Sigmoid colon (tissue), 7 donors: Measurements from ENCODE around the gene CD36. TPM values are rescaled to one million over a fixed set of nuclear protein-coding genes. Genes with fewer than 3 reads are reported as not detected.

Experiments used
- DNase-seq: peaks from one replicate; pipeline ENCODE4 v3.0.0-alpha.2; 2019
- H3K27ac ChIP-seq, 4 donors: fragments of 200-600 bp; sonication (generic); one replicate each; pipeline ENCODE4 v1.5.1; 2016 to 2019; ENCODE audit warnings: mild to moderate bottlenecking in 1 of 4
- H3K27me3 ChIP-seq, 3 donors: fragments of 200-600 bp; sonication (generic); one replicate each; pipeline ENCODE4 v1.5.1; 2019; ENCODE audit warnings: mild to moderate bottlenecking in 1 of 3
- H3K36me3 ChIP-seq, 4 donors: fragments of 200-600 bp; sonication (generic); one replicate each; pipeline ENCODE4 v1.5.1; 2016 to 2019
- H3K4me1 ChIP-seq, 4 donors: fragments of 200-600 bp; sonication (generic); one replicate each; pipeline ENCODE4 v1.5.1; 2017 to 2019
- H3K4me3 ChIP-seq, 4 donors: fragments of 200-600 bp; sonication (generic); one replicate each; pipeline ENCODE4 v1.5.1; 2017 to 2019; ENCODE audit warnings: mild to moderate bottlenecking in 2 of 4, moderate library complexity in 1 of 4
- H3K9me3 ChIP-seq, 4 donors: fragments of 200-600 bp in 3 of 4; sonication (generic) in 3 of 4; one replicate each; pipeline versions ENCODE4 v1.5.1 to v1.6.1; 2013 to 2019
- EP300 ChIP-seq, 4 donors: sonication (generic); formaldehyde crosslinking; IDR thresholded peaks; one replicate each; pipeline ENCODE4 v1.6.1; 2017; ENCODE audit warnings: antibody characterized with exemption in 4 of 4
- POLR2A ChIP-seq, 2 donors: fragments of 450-650 bp; IDR thresholded peaks; one replicate each; pipeline ENCODE4 v1.6.1; 2016; ENCODE audit warnings: antibody characterized with exemption in 2 of 2, mild to moderate bottlenecking in 2 of 2, moderate library complexity in 2 of 2
- POLR2AphosphoS5 ChIP-seq, 4 donors: sonication (generic); formaldehyde crosslinking; IDR thresholded peaks; one replicate each; pipeline ENCODE4 v1.6.1; 2017; ENCODE audit warnings: antibody characterized with exemption in 4 of 4
- WGBS, 2 donors: extraction: QIAGEN DNeasy Blood & Tissue Kit; methylation state at CpG; one replicate each; pipeline ENCODE4 v1.1.7; 2013; 5-methylcytosine and 5-hydroxymethylcytosine counted together
- intact Hi-C: fragments of 100-400 bp; cut with DNase I; formaldehyde crosslinking; loops from one replicate; pipeline ENCODE4 v1.15.1; 2023
- polyA plus RNA-seq, 3 donors: library from polyadenylated mRNA; stranded (reverse); fragments of 200-250 nt; gene quantifications; one replicate each; pipeline ENCODE4 v1.2.3, GENCODE V29; 2013
- total RNA-seq, 4 donors: library from RNA; depleted of rRNA; stranded (reverse); fragments of >200 nt; gene quantifications; one replicate each; pipeline ENCODE4 v1.1.0, GENCODE V29; 2016
- TF ChIP-seq, protein P1 (sequence below), 4 experiments: fragments of 450-650 bp in 3 of 4; fragments of 200-600 bp in 1 of 4; IDR thresholded peaks; one replicate each; pipeline ENCODE4 v1.5.1; 2016 to 2019; ENCODE audit warnings: antibody characterized with exemption in 4 of 4, mild to moderate bottlenecking in 3 of 4, moderate library complexity in 2 of 4
- donor health status: healthy with polysubstance abuse.
- donor health status: Bipolar disorder and iron deficiency.
- donor health status: healthy.

CD36 gene
- total and polyA plus RNA-seq, 7 donors: 21.6 to 126 (median 58.9) TPM

DNA sequence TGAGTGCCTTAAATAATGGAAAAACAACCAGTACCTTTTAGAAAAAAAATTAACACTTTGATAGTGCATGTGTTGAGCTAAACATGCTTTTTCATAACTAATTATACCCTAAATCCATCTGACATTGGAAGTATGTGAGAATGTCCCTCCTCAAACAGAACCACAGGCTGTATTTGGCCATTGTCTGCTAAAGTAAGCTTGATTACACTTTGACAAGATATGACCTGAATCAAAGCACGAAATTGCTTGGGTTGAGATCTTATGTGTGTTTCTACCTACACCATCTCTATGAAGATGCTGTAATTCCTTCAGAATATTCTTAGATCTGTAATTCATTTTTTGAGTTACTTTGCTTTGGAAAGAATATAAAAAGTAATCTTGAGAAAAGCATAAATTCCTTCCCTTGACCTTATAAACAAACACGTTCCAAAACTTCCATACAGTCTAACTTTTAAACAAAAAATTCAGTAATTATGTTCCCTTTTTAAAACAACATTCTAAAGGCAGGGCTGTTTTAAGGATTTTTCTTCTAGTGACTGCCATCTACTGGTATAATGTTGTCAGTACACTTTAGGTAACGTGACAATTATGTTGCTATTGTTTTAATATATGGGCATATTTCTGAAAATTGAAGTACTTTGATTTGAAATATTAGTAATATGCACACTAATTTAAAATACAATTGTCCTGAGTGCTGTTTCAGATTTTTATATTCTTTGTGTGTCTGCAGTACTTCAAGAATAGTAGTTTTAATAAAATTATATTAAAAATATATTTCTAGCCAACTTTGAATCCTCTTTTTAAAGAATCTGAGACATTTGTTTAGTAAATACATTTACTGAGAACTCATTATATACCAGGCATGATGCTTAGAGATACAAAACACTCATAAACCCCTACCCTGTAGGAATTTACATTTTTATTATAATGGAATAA is 20.9 kb downstream of the CD36 start:
- TF ChIP-seq, protein P1, sequence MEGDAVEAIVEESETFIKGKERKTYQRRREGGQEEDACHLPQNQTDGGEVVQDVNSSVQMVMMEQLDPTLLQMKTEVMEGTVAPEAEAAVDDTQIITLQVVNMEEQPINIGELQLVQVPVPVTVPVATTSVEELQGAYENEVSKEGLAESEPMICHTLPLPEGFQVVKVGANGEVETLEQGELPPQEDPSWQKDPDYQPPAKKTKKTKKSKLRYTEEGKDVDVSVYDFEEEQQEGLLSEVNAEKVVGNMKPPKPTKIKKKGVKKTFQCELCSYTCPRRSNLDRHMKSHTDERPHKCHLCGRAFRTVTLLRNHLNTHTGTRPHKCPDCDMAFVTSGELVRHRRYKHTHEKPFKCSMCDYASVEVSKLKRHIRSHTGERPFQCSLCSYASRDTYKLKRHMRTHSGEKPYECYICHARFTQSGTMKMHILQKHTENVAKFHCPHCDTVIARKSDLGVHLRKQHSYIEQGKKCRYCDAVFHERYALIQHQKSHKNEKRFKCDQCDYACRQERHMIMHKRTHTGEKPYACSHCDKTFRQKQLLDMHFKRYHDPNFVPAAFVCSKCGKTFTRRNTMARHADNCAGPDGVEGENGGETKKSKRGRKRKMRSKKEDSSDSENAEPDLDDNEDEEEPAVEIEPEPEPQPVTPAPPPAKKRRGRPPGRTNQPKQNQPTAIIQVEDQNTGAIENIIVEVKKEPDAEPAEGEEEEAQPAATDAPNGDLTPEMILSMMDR (IDR thresholded peaks at IDR 0.05): peak; percentile 42 to 79 (median 58)
- TF ChIP-seq POLR2AphosphoS5 (IDR thresholded peaks at IDR 0.05): no peak
- Histone ChIP-seq H3K27me3 (no peaks in the 10 kb centered on the region), H3K4me3 (no peak overlapping the region), H3K36me3 (no peaks in the 10 kb centered on the region), H3K9me3 (no peaks in the 10 kb centered on the region), H3K27ac (no peak overlapping the region), H3K4me1 (peaks cover 0 to 8% (median 4%) of the 10 kb centered on the region in 4 donors)
- no peak for DNase-seq
- intact Hi-C loops: loop anchor here (2.0 kb wide), 1 partner anchor 231 kb away; no protein-coding TSS in a partner anchor
- WGBS, 2 donors: 4 to 15% methylated on average over 3 of the region's 3 CpGs

- H3K27me3 ChIP-seq: no peaks in the 10 kb centered on the region
- intact Hi-C loops: no loop called here
These were observed 22.5 kb downstream of the CD36 start for GRCh38 chr7:80660939-80661338.

GRCh38 chr7:80661729-80662128 is 23.3 kb downstream of the CD36 start:
- Histone ChIP-seq H3K4me3 (no peak overlapping the region), H3K27ac (no peak overlapping the region)
- intact Hi-C loops: no loop called here

More at GRCh38 chr7:80660939-80661338, 22.5 kb downstream of the CD36 start:
- 81 to 84% methylated on average over 4 of the region's 4 CpGs for WGBS, 2 donors
- Histone ChIP-seq H3K4me1 (peaks cover 0 to 8% (median 4%) of the 10 kb centered on the region in 4 donors), H3K9me3 (no peaks in the 10 kb centered on the region), H3K4me3 (no peak overlapping the region), H3K27ac (no peak overlapping the region), H3K36me3 (no peaks in the 10 kb centered on the region)
- TF ChIP-seq EP300 (IDR thresholded peaks at IDR 0.05): no peak
- no peak for TF ChIP-seq POLR2A (IDR thresholded peaks at IDR 0.05)
- TF ChIP-seq, protein P1 (IDR thresholded peaks at IDR 0.05): no peak
- TF ChIP-seq POLR2AphosphoS5 (IDR thresholded peaks at IDR 0.05): no peak
- no peak for DNase-seq

DNA sequence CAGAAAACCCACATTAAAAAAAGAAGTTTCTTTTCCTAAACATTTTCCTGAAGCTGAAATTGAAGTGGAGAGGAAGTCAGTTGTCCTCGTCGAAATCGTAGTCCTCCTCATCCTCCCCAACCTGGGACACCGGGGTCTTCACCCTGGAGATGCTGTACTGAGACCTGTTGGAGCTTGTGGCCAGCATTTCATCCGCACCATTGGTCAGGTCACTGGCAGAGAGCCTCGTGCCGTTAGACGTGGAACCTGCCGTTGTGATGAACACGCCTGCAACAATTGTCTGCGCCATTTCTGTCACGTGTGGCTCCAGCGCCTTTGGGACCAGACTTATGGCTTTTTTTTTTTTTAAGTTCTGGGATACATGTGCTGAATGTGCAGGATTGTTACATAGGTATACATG is 23.8 kb downstream of the CD36 start:
- DNase-seq: no peak
- WGBS, 2 donors: 77 to 89% methylated on average over 13 of the region's 13 CpGs
- TF ChIP-seq, protein P1 (IDR thresholded peaks at IDR 0.05): no peak
- TF ChIP-seq POLR2A (IDR thresholded peaks at IDR 0.05): no peak
- no peak for TF ChIP-seq EP300 (IDR thresholded peaks at IDR 0.05)
- no peak for TF ChIP-seq POLR2AphosphoS5 (IDR thresholded peaks at IDR 0.05)
- no peaks in the 10 kb centered on the region for H3K9me3 ChIP-seq
- no peaks in the 10 kb centered on the region for H3K27me3 ChIP-seq
- intact Hi-C loops: no loop called here
- peaks cover 0 to 8% (median 4%) of the 10 kb centered on the region in 4 donors for H3K4me1 ChIP-seq
- H3K4me3 ChIP-seq: no peak overlapping the region
- H3K27ac ChIP-seq: no peak overlapping the region
- no peaks in the 10 kb centered on the region for H3K36me3 ChIP-seq

More at GRCh38 chr7:80661729-80662128, 23.3 kb downstream of the CD36 start:
- no peak for DNase-seq
- H3K27me3 ChIP-seq: no peaks in the 10 kb centered on the region
- H3K4me1 ChIP-seq: peaks cover 0 to 8% (median 4%) of the 10 kb centered on the region in 4 donors
- no peaks in the 10 kb centered on the region for H3K36me3 ChIP-seq
- WGBS, 2 donors: 54 to 86% methylated on average over 7 of the region's 7 CpGs
- no peak for TF ChIP-seq POLR2A (IDR thresholded peaks at IDR 0.05)
- TF ChIP-seq POLR2AphosphoS5 (IDR thresholded peaks at IDR 0.05): no peak
- no peak for TF ChIP-seq EP300 (IDR thresholded peaks at IDR 0.05)
- TF ChIP-seq, protein P1 (IDR thresholded peaks at IDR 0.05): no peak
- H3K9me3 ChIP-seq: no peaks in the 10 kb centered on the region
